ENCODE measurements around the gene PDE3A. TPM values are rescaled to one million over a fixed set of nuclear protein-coding genes. Genes with fewer than 3 reads are reported as not detected.

The PDE3A gene
- total RNA-seq, 3 donors from 2014 or later = 7.0 to 11.5 (median 9.4) TPM

- Histone ChIP-seq H3K36me3 (no peaks in the 10 kb centered on the region), H3K27me3 (no peaks in the 10 kb centered on the region), H3K27ac (no peak within 1 kb of the TSS), H3K9me3 (no peaks in the 10 kb centered on the region), H3K4me1 (no peaks in the 10 kb centered on the region), H3K4me3 (no peak within 1 kb of the TSS)
- TF ChIP-seq CTCF (IDR thresholded peaks at IDR 0.05) (no peak), POLR2A (IDR thresholded peaks at IDR 0.05) (no peak), POLR2AphosphoS5 (IDR thresholded peaks at IDR 0.05) (no peak)
- intact Hi-C loops (cut with DNase I; ENCODE audit: low total_unique reads) = no loop called here
- DNase-seq (ENCODE audit: low spot score in 2 of 2) = no peak
Measured at GRCh38 chr12:20695232-20695631, 326.9 kb downstream of the PDE3A start, which contains the start of gene SLCO1C1. Gene SLCO1C1, plus strand, starts transcription at chr12:20695332. Its CDS starts 4,245 bp downstream, at chr12:20699577.

- no peaks in the 10 kb centered on the region for H3K36me3 ChIP-seq
- H3K27me3 ChIP-seq = no peaks in the 10 kb centered on the region
- no peak for TF ChIP-seq POLR2AphosphoS5 (IDR thresholded peaks at IDR 0.05)
- TF ChIP-seq CTCF (IDR thresholded peaks at IDR 0.05) = no peak
- no peak for TF ChIP-seq POLR2A (IDR thresholded peaks at IDR 0.05)
- H3K4me1 ChIP-seq = no peaks in the 10 kb centered on the region
- no peak for DNase-seq (ENCODE audit: low spot score in 2 of 2)
- H3K9me3 ChIP-seq = no peaks in the 10 kb centered on the region
- intact Hi-C loops (cut with DNase I; ENCODE audit: low total_unique reads) = no loop called here
- H3K4me3 ChIP-seq = no peak overlapping the region
- no peak overlapping the region for H3K27ac ChIP-seq
Measured at GRCh38 chr12:20696181-20696905, 328.0 kb downstream of the PDE3A start.

GRCh38 chr12:20701106-20701505, 332.8 kb downstream of the PDE3A start:
- Histone ChIP-seq H3K4me3 (no peak overlapping the region), H3K4me1 (no peaks in the 10 kb centered on the region), H3K27me3 (no peaks in the 10 kb centered on the region), H3K36me3 (no peaks in the 10 kb centered on the region), H3K9me3 (no peaks in the 10 kb centered on the region), H3K27ac (no peak overlapping the region)
- no peak for DNase-seq (ENCODE audit: low spot score in 2 of 2)
- TF ChIP-seq CTCF (IDR thresholded peaks at IDR 0.05) (no peak), POLR2A (IDR thresholded peaks at IDR 0.05) (no peak), POLR2AphosphoS5 (IDR thresholded peaks at IDR 0.05) (no peak)
- intact Hi-C loops (cut with DNase I; ENCODE audit: low total_unique reads) = no loop called here

GRCh38 chr12:20704860-20705259, 336.5 kb downstream of the PDE3A start:
- Histone ChIP-seq H3K4me1 (no peaks in the 10 kb centered on the region), H3K36me3 (no peaks in the 10 kb centered on the region), H3K4me3 (no peak overlapping the region), H3K27me3 (no peaks in the 10 kb centered on the region), H3K9me3 (no peaks in the 10 kb centered on the region), H3K27ac (no peak overlapping the region)
- TF ChIP-seq POLR2A (IDR thresholded peaks at IDR 0.05) (no peak), POLR2AphosphoS5 (IDR thresholded peaks at IDR 0.05) (no peak), CTCF (IDR thresholded peaks at IDR 0.05) (no peak)
- intact Hi-C loops (cut with DNase I; ENCODE audit: low total_unique reads) = no loop called here
- no peak for DNase-seq (ENCODE audit: low spot score in 2 of 2)

- TF ChIP-seq POLR2AphosphoS5 (IDR thresholded peaks at IDR 0.05) (no peak), POLR2A (IDR thresholded peaks at IDR 0.05) (no peak), CTCF (IDR thresholded peaks at IDR 0.05) (no peak)
- H3K27me3 ChIP-seq = no peaks in the 10 kb centered on the region
- no peaks in the 10 kb centered on the region for H3K36me3 ChIP-seq
- intact Hi-C loops (cut with DNase I; ENCODE audit: low total_unique reads) = no loop called here
- no peak overlapping the region for H3K27ac ChIP-seq
- H3K9me3 ChIP-seq = no peaks in the 10 kb centered on the region
- H3K4me3 ChIP-seq = no peak overlapping the region
- no peak for DNase-seq (ENCODE audit: low spot score in 2 of 2)
- no peaks in the 10 kb centered on the region for H3K4me1 ChIP-seq
Measured at GRCh38 chr12:20711846-20712245, 343.5 kb downstream of the PDE3A start.

Data from breast epithelium (tissue), 4 donors.